HG02623 (cell line): ENCODE data around the gene GNG12.
"Not testable (repeated sequence)": the region's sequence is repeated elsewhere in the genome, so short reads cannot be mapped to it uniquely, and the experiment has no call there.

Experiments used
- ATAC-seq: cut with Tn5 transposase; IDR thresholded peaks from one replicate; pipeline ENCODE4 v1.9.1; 2021; ENCODE audit warnings: moderate library complexity; ENCODE audit not compliant: unreplicated experiment

The GNG12 gene

DNA sequence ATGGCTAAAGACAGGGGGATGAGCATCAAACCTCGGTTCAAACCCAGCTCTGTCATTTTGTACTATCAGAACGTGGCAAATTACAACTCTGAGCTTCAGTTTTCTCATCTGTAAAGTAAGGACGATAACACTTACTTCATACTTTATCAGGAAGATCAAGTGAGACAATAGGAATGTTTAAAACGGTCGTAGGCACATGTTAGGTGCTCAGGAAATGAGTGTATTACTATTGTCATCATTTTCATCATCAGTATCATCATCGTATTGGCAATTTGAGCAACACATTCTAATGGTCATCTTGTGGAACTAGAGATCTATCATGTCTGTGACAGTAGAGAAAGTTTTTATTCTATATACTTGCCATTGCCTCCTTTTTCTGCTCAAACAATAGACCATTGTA lies 170.4 kb downstream of the GNG12 start:
- ATAC-seq, result no peak

DNA sequence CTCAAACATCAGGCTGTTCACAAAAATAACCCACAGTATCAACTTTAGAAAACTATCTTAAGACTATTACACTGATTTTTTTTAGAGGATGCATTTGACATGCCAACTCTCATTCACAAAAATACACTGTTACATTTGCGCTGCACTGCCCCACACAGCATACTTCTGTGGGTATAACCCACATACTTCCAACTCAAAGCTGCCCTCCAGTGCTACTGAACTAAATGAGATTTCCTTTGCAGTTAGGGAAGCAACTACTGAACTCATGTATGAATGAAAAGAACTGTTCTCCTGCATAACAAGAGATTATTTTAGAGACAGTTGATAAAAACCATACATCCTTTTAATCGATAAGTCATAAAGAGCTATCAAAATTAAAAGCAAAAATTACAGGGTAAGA lies 174.0 kb downstream of the GNG12 start:
- ATAC-seq, result no peak

GRCh38 chr1:67657152-67657551 lies 176.1 kb downstream of the GNG12 start:
- not testable (repeated sequence) for ATAC-seq

- ATAC-seq, result no peak
Measured at GRCh38 chr1:67655581-67655980, 177.7 kb downstream of the GNG12 start.

DNA sequence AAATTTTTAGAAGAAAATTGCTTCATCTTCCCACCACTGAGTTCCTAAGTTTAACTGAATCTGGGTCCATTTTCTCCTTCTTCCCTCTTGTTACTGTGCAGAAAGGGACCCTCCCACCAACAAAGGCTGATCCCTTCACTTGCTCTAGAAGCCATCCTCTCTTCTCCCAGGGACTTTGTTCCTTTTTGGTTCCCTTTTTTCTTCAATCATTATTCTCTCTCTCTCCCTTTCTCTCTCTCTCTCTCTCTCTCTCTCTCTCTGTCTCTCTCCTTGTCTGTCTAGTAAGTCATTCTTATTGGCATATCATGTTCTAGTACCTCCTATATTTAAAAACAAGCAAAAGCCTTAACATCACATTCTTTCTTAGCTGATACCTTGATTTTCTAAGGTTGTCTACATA lies 180.0 kb downstream of the GNG12 start:
- no peak for ATAC-seq

DNA sequence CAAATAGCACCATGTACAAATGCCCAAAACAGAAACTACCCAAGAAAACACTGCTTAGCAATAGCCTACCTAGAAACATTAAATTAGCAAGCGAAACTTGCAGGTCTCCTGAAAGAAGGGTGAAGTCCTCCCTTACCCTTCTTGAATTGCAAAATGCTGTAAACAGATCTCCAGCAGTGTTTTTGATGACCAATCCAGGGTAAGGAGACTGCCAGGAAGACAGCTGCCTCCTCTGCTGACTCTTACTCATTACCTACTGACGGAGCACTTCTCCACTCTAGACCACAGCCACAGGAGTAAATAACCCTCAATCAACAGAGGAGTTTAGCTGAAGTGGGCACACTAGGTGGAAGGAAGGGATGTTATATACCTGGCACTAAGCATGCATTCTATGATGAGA lies 180.5 kb downstream of the GNG12 start:
- no peak for ATAC-seq
